Stimulated activated naive CD8-positive, alpha-beta T cell treated with anti-CD3 and anti-CD28 coated beads, Interleukin-15, amount 100 ng/mL, for 72 hours (primary cell): ENCODE results near the gene TCERG1L.
A peak's percentile ranks its signal among the peaks of the same experiment; 100 is the strongest.

Experiments
- ATAC-seq: fragments of 150-1000 bp; cut with Tn5 transposase; 2 replicates; pipeline ENCODE4 v1.10.0; 2021; ENCODE audit warnings: mild to moderate bottlenecking, moderate library complexity
- DNase-seq, 2 donors: peaks; one replicate each; pipeline ENCODE4 v3.0.0; 2021 to 2022
- H3K27ac Mint-ChIP-seq, 2 donors: one replicate each; pipeline ENCODE4 v1.8.0; 2022; ENCODE audit warnings: mild to moderate bottlenecking in 2 of 2, mixed read lengths in 2 of 2, moderate library complexity in 2 of 2
- H3K27me3 Mint-ChIP-seq: one replicate; pipeline ENCODE4 v1.8.0; 2022; ENCODE audit warnings: mixed read lengths
- H3K4me1 Mint-ChIP-seq: one replicate; pipeline ENCODE4 v1.8.0; 2022; ENCODE audit warnings: mild to moderate bottlenecking, mixed read lengths
- H3K4me3 Mint-ChIP-seq, 2 donors: one replicate each; pipeline ENCODE4 v1.8.0; 2022; ENCODE audit warnings: mild to moderate bottlenecking in 2 of 2, mixed read lengths in 2 of 2, moderate library complexity in 1 of 2
- H3K9me3 Mint-ChIP-seq, 2 donors: one replicate each; pipeline ENCODE4 v1.8.0; 2022; ENCODE audit warnings: mixed read lengths in 2 of 2

Gene TCERG1L

DNA sequence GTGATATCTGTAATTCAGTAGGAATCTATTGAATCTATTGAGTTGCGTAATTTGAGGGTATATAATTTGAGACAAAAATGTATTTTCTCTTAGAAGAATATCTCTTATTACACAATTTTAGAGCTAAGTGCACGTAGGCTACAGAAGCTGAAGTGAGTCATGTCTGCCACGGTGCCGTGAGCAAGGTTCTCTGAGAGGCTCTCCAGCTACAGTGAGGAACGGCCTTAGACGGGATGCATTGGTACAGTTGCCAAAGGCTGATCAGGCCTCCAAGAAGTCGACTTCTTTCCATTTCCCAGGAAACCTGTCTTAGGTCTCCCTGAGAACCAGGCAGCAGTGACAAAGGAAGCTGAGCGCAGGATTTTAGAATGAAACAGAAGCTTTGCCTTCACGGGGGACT lies 28.6 kb downstream of the TCERG1L start:
- H3K27ac Mint-ChIP-seq: no peak overlapping the region
- no peaks in the 10 kb centered on the region for H3K9me3 Mint-ChIP-seq
- H3K27me3 Mint-ChIP-seq: no peaks in the 10 kb centered on the region
- no peak overlapping the region for H3K4me3 Mint-ChIP-seq
- DNase-seq: no peak
- ATAC-seq: no peak
- H3K4me1 Mint-ChIP-seq: no peaks in the 10 kb centered on the region

DNA sequence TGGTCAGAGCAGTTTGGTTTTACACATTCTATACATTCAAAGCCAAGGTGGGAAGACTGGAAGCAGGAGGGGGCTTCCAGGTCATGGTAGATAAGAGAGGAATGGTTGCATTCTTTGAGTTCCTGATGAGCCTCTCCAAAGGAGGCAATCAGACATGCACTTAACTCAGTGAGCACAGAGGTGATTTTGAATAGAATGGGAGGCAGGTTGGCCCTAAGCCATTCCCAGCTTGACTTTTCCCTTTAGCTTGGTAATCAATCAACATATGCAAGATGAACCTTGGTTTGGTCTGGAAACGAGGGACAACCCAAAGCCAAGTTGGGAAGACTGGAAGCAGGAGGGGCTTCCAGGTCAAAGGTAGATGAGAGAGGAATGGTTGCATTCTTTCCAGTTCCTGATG lies 31.4 kb downstream of the TCERG1L start:
- no peak for DNase-seq
- H3K27ac Mint-ChIP-seq: no peak overlapping the region
- H3K4me3 Mint-ChIP-seq: no peak overlapping the region
- no peaks in the 10 kb centered on the region for H3K4me1 Mint-ChIP-seq
- H3K9me3 Mint-ChIP-seq: no peaks in the 10 kb centered on the region
- no peak for ATAC-seq
- no peaks in the 10 kb centered on the region for H3K27me3 Mint-ChIP-seq

DNA sequence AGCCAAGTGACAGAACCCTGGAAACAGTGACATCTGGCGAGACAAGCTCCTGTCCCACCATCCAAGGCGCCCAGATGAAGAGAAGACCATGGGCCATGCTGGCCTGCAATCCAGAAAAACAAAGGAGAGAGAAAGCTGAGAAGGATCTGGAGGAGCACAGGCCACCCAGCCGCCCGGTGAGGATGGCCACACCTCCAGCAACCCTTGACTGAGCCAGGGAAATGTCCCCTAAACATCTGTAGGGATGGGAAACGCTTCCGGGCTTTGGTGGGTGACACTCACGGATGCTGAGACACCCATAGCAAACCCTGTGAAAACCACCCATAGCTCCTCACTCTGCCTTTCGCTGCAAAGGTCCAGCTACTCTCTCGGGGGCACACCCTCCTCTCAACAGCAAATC lies 32.0 kb downstream of the TCERG1L start:
- H3K27me3 Mint-ChIP-seq: no peaks in the 10 kb centered on the region
- H3K4me1 Mint-ChIP-seq: no peaks in the 10 kb centered on the region
- H3K4me3 Mint-ChIP-seq: no peak overlapping the region
- no peaks in the 10 kb centered on the region for H3K9me3 Mint-ChIP-seq
- H3K27ac Mint-ChIP-seq: no peak overlapping the region
- no peak for DNase-seq
- ATAC-seq: no peak

DNA sequence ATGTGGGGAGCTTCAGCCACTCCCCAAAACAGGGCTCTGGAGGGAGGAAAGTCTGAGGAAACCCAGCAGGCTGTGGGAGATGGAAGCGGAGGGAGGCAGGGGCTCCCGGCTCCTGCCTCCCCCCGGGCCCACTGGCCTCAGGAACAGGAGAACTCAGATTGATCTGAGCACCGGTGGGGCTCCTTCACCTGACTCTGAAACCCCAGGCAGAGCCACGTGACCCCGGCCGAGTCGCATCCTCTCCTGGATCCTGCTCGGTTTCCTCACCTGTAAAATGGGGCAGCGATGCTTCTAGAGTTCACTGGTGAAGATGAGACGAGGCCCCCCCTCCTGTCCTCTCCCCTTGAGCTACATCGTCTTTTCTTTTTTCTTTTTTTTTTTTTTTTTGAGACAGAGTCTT lies 33.6 kb downstream of the TCERG1L start:
- no peaks in the 10 kb centered on the region for H3K27me3 Mint-ChIP-seq

DNA sequence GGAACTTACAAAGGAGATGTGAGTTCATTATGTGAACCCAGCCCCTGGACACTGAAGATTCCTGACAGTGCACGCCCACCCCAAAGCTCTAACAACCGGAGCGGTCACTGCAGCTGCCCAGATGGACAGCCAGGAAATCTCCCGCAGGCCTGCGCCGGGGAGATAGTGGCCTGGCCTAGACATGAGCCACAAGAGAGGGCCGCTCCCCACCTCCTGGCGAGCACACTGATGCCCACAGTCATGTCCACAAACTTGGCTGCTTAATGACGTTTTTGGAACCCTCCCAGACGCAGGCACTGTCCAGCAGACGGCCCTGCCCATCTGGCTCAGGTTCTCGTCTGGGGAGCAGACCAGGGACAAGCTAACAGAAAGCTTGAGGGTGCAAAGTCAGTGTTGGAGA lies 34.2 kb downstream of the TCERG1L start:
- ATAC-seq (no peak), DNase-seq (no peak)
- Mint-ChIP-seq H3K27me3 (no peaks in the 10 kb centered on the region), H3K27ac (no peak overlapping the region), H3K4me3 (no peak overlapping the region), H3K4me1 (no peaks in the 10 kb centered on the region), H3K9me3 (no peaks in the 10 kb centered on the region)

More for the DNA sequence above, 33.6 kb downstream of the TCERG1L start:
- H3K4me3 Mint-ChIP-seq: no peak overlapping the region
- no peaks in the 10 kb centered on the region for H3K4me1 Mint-ChIP-seq
- ATAC-seq (no peak), DNase-seq (no peak)
- H3K27ac Mint-ChIP-seq: no peak overlapping the region
- H3K9me3 Mint-ChIP-seq: no peaks in the 10 kb centered on the region

DNA sequence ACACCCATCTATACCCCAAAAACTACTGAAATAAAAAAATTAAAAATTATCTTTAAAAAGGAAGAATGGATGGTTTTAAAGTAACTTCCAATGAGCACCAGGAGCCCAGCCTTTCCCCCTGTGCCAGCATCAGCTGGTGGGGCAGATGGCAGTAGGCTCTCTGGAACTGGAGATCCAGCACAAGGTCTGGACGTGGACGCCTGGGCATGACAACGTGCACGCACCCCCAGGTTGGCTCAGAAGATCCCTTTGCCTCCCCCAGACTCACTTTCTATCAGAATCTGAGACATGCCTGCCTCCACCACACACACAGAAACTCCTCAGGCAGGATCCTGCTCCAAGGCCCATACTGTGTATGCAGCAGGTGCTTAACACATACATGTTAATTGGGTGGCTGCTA lies 35.8 kb downstream of the TCERG1L start:
- H3K9me3 Mint-ChIP-seq: no peaks in the 10 kb centered on the region
- H3K27ac Mint-ChIP-seq: no peak overlapping the region
- ATAC-seq: no peak
- no peak for DNase-seq
- no peaks in the 10 kb centered on the region for H3K4me1 Mint-ChIP-seq
- H3K4me3 Mint-ChIP-seq: no peak overlapping the region
- H3K27me3 Mint-ChIP-seq: no peaks in the 10 kb centered on the region

DNA sequence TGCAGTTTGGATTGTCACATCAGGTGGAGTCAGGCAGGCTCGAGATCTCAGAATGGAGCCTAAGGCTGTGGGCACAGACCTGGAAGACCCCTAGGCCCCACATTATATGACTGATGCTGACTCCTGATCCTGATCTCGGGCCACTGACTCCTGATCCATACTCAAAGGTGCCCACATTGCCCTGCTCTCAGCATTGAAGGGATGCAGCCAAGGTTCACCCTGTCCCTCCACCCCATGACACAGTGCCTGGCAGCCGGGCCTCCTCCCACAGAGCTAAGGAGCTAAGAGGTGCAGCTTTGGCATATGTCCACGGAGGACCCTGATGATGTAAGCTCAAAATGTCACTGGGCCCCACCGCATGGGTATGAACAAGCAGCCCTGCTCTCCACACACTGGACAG lies 36.6 kb downstream of the TCERG1L start:
- Mint-ChIP-seq H3K27me3 (no peaks in the 10 kb centered on the region), H3K9me3 (no peaks in the 10 kb centered on the region), H3K4me3 (no peak overlapping the region), H3K4me1 (no peaks in the 10 kb centered on the region), H3K27ac (no peak overlapping the region)
- DNase-seq: no peak
- no peak for ATAC-seq

DNA sequence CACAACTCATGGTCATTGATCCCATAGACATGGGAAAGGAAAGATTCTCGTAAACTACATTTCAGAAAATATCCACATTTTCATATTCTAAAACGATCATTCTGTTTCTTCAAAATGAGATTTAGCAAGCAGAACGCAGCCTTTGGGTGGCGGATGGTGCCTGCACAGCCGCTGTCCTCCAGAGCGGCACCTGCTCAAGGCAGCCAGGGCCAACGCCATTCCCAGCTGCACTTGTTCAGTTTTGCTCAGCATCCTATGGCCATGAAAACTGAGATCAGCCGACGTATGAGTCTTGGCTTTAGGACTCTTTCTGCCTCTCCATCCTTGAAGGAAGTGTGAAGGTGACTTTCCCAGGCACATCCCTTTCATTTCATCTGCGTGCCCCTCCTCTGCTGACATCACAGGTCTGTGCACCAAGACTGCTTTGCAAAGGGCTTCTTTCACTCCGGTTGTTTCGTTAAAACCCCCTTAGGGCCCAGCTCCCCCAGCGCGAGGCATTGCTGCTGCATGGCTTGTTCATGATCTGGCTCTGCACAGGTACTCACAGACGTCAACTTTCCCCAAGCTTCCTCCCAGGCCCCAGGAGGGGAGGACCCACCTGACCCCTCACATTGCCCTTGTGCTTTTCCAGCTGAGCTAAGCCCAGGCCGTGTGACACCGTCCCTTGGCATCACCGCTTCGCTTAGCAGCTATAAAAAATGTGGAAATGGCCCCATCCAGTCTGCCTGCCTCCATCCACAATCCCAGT lies 37.2 kb downstream of the TCERG1L start:
- ATAC-seq (no peak), DNase-seq (no peak)
- no peak overlapping the region for H3K4me3 Mint-ChIP-seq
- no peaks in the 10 kb centered on the region for H3K27me3 Mint-ChIP-seq
- no peaks in the 10 kb centered on the region for H3K9me3 Mint-ChIP-seq
- no peak overlapping the region for H3K27ac Mint-ChIP-seq
- H3K4me1 Mint-ChIP-seq: no peaks in the 10 kb centered on the region

DNA sequence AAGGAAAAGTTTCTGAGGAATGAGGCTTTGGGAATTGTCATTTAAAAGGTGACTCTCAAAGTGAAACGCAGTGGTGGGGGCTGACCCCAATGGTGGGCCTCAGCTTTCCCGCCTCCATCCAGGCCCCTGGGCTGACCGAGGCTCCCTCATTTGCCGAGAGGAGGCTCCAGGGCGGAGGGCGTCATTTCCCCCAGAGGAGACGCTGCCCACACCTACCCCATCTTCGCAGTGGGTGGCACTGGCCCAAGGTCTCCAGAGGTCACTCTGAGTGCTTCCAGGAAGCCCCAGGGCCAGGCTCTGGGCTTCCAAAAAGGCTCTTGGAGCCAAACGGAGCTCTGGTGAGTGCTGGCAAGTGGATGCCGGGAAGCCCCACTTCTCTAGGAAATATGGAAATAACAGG lies 38.0 kb downstream of the TCERG1L start:
- no peak for ATAC-seq

DNA sequence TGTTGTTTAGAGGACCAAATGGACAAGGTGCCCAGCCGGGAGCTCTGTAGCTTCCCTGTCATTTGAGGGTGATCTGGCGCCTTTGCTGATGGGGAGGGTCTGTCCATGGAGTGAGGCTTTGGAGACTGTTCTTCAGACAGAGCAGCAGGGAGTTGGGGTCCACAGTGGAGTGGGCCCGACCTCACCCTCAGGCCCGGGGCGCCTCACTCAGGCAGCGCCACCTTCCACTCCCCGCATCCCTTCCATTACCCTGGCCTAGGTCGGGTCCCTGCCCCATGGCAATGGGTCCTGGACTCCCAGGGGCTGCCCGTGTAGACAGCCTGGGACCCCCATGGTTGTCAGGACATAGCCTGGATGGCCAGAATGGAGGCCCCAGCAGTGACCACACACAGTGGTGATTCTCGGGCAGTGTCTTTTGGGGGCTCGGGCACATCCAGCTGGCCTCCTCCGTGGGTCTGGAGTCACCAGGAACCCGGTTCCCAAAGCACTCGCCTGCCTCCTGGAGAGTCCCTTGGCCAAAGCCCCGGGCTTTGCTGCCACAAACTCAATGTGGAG lies 38.5 kb downstream of the TCERG1L start:
- H3K9me3 Mint-ChIP-seq: no peaks in the 10 kb centered on the region
- ATAC-seq (peak; percentile 18), DNase-seq (no peak)
- no peak overlapping the region for H3K27ac Mint-ChIP-seq
- H3K27me3 Mint-ChIP-seq: no peaks in the 10 kb centered on the region
- H3K4me3 Mint-ChIP-seq: no peak overlapping the region
- H3K4me1 Mint-ChIP-seq: no peaks in the 10 kb centered on the region

More for the DNA sequence above, 38.0 kb downstream of the TCERG1L start:
- no peaks in the 10 kb centered on the region for H3K4me1 Mint-ChIP-seq
- H3K27me3 Mint-ChIP-seq: no peaks in the 10 kb centered on the region
- H3K4me3 Mint-ChIP-seq: no peak overlapping the region
- DNase-seq: no peak
- H3K9me3 Mint-ChIP-seq: no peaks in the 10 kb centered on the region
- H3K27ac Mint-ChIP-seq: peak overlapping the region in 1 of 2 donors; percentile 42

DNA sequence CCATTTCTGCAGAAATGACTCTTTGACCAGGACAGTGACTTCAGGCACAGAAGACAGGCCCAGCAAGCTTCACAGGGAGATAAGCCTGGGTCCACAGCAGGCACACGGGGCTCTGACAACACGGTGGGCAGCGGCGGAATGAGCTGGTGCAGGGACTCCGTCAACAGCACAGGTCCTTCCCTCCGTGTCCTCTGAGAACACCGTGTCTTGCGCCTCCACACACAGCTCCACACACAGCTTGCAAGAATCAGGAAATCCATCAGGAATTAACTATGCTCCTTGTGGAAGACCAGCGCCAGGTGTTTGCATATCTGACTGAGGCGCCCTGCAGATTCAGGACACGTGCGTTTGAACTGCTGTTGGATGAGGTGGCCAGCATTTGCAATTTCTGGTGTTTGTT lies 39.6 kb downstream of the TCERG1L start:
- no peak for DNase-seq
- Mint-ChIP-seq H3K27me3 (no peaks in the 10 kb centered on the region), H3K4me1 (no peaks in the 10 kb centered on the region), H3K4me3 (no peak overlapping the region), H3K9me3 (no peaks in the 10 kb centered on the region), H3K27ac (no peak overlapping the region)
- no peak for ATAC-seq

DNA sequence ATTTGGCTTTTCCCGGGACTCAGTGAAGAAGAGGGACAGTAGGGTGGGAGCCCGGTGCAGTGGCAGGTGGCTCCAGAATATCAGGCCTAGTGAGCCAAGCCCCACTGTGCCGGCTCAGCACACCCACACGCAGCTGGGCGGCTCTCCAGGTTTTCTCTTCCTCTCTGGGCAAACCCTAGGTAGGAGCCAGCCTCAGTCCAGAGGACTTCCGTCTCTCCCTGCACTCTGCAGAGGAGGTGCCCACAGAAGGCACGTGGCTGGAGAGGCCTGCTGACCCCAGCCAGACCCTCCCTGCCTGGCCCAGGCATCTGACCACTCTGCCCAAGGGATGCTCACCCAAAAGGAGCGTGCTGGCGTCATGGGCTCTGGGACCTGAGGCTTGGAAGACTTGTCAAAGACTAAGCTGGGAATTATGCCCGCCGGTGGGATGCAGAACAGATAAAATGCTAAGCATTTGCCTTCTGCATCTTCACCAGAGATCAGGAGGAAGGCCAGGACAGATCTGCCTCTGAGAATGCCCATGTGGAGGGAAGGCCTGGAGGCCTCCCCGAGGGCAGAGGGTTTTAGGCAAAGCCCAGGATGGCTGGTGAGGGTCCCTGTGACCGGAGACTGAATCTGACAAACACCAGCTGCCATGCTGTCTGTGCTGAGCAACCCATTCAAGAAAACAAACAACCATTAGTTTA lies 40.2 kb downstream of the TCERG1L start:
- H3K27me3 Mint-ChIP-seq: no peaks in the 10 kb centered on the region
- ATAC-seq (no peak), DNase-seq (no peak)
- H3K9me3 Mint-ChIP-seq: no peaks in the 10 kb centered on the region
- no peak overlapping the region for H3K4me3 Mint-ChIP-seq
- no peaks in the 10 kb centered on the region for H3K4me1 Mint-ChIP-seq
- H3K27ac Mint-ChIP-seq: no peak overlapping the region

DNA sequence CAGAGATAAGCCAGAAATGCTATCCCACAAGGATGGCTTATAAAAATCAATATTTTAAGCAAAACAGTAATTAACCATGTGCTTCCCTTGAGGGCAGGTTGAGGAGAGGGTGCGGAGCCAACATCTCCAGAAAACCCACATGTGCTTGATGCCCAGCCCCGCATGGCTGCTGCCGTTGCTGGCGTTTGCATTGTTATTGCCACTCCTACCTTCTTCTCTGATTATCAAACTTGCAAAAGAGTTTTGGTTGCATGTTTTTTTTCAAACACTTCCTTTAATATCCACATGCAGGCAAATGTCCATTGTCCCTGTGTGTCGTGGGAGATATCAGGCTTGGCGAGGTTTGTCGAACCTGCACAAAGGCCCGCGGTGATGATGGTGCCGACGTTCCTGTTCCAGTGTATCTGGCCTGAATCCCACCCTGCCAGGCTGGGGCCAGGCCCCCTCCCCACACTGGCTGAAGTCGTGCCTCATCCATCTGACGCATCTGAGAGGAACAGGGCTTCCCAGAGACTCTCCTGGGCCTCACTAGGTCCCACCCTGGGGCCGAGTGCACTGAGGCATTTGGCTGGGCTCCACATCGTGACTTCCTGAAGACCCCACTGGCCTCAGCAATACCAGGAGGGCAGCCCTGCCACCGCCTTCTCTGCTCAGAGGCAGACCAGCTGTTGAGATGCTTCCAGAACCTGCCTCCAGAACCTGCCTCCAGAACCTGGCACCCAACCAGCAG lies 40.9 kb downstream of the TCERG1L start:
- H3K27me3 Mint-ChIP-seq: no peaks in the 10 kb centered on the region
- DNase-seq: no peak
- H3K4me3 Mint-ChIP-seq: no peak overlapping the region
- no peak for ATAC-seq
- no peak overlapping the region for H3K27ac Mint-ChIP-seq
- H3K4me1 Mint-ChIP-seq: no peaks in the 10 kb centered on the region
- no peaks in the 10 kb centered on the region for H3K9me3 Mint-ChIP-seq

DNA sequence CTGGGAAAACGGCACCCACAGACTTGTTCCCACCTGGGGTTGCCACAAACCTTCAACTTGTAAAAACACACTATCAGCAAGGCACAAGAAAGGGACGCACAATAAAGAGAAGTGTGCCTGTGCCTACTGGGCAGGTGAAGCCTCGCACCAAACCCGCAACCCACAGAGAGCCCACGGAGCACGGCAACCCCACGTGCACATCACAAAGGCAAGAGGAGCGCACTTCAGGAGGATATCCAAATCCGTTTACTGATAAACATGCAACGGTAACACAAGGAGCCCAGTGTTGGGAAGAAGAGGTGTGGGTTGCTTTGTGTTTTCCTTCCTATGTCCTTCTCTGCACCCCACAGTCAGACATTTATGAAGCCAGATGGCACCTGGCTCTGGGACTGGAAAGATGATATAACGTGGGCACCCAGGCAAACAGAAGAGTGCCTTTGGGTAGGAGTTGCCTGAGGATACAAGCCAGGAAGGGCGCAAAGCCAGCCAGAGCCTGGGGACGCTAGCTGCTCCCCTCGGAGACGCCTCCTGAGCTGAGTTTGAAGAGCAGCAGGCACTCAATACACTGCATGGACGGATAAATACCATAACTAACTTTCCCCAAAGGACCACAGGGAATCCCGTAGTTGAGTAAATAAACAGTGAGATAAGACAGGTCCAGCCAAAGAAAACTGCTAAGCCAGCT lies 41.6 kb downstream of the TCERG1L start:
- H3K27me3 Mint-ChIP-seq: no peaks in the 10 kb centered on the region
- no peak overlapping the region for H3K27ac Mint-ChIP-seq
- H3K9me3 Mint-ChIP-seq: no peaks in the 10 kb centered on the region
- H3K4me3 Mint-ChIP-seq: no peak overlapping the region
- H3K4me1 Mint-ChIP-seq: no peaks in the 10 kb centered on the region
- ATAC-seq: no peak
- DNase-seq: no peak

DNA sequence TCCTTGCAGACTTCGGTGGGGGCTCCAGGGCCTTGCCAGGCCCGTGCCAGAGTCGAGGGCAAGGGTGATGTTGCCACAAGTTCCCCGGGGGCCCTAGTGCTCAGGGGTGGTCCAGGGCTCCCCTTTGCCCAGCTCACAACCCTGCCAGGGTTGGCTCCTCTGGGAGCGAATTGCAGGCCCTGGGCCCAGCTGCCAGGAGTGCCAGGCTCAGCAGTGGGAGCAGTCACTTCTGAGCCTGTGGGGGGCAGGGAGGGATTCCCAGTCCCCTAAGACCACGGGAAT lies 43.8 kb downstream of the TCERG1L start:
- Mint-ChIP-seq H3K4me3 (no peak overlapping the region), H3K4me1 (no peaks in the 10 kb centered on the region), H3K27me3 (no peaks in the 10 kb centered on the region), H3K27ac (no peak overlapping the region), H3K9me3 (no peaks in the 10 kb centered on the region)
- ATAC-seq: no peak
- DNase-seq: no peak
